Astrocyte (in vitro differentiated cells and primary cell): ENCODE measurements around the gene CLN3. TPM values are rescaled to one million over a fixed set of nuclear protein-coding genes. Genes with fewer than 3 reads are reported as not detected.

ENCODE experiments used
- DNase-seq: peaks from one replicate; pipeline ENCODE4 v3.0.0-alpha.2; 2010; ENCODE audit warnings: low read depth
- FAIRE-seq: peaks from 2 replicates; lab custom pipeline; 2011; peaks lifted over from hg19 to GRCh38; lab: Jason Lieb, UNC
- H2AFZ ChIP-seq: 2 replicates; pipeline ENCODE4 v1.6.0; 2012; ENCODE audit warnings: low read depth, low read length, inconsistent platforms
- H3K27ac ChIP-seq: 2 replicates; pipeline ENCODE4 v1.5.1; 2011; ENCODE audit warnings: low read depth, low read length, inconsistent platforms
- H3K27me3 ChIP-seq: 2 replicates; pipeline ENCODE4 v1.6.0; 2011; ENCODE audit warnings: low read length, inconsistent platforms; ENCODE audit not compliant: insufficient read depth
- H3K36me3 ChIP-seq: 2 replicates; pipeline ENCODE4 v1.5.1; 2011; ENCODE audit warnings: low read length, inconsistent platforms; ENCODE audit not compliant: insufficient read depth
- H3K4me1 ChIP-seq: 2 replicates; pipeline ENCODE4 v1.5.1; 2011; ENCODE audit warnings: low read length, inconsistent platforms; ENCODE audit not compliant: insufficient read depth
- H3K4me2 ChIP-seq: 2 replicates; pipeline ENCODE4 v1.6.0; 2012; ENCODE audit warnings: low read length, inconsistent platforms
- H3K4me3 ChIP-seq: 2 replicates; pipeline ENCODE4 v1.5.1; 2011; ENCODE audit warnings: low read depth, mild to moderate bottlenecking, low read length, inconsistent platforms; ENCODE audit not compliant: insufficient read depth
- H3K79me2 ChIP-seq: 2 replicates; pipeline ENCODE4 v1.6.0; 2012; ENCODE audit warnings: mild to moderate bottlenecking, low read length, inconsistent platforms; ENCODE audit not compliant: insufficient read depth
- H3K9ac ChIP-seq: 2 replicates; pipeline ENCODE4 v1.6.0; 2012; ENCODE audit warnings: mild to moderate bottlenecking, low read length, inconsistent platforms
- H3K9me3 ChIP-seq: 2 replicates; pipeline ENCODE4 v1.5.1; 2012; ENCODE audit warnings: low read depth, mild to moderate bottlenecking, low read length, inconsistent platforms; ENCODE audit not compliant: insufficient read depth
- H4K20me1 ChIP-seq: 2 replicates; pipeline ENCODE4 v1.6.0; 2012; ENCODE audit warnings: low read length, inconsistent platforms; ENCODE audit not compliant: insufficient read depth
- H3K27ac Mint-ChIP-seq: one replicate; pipeline ENCODE4 v1.8.0; 2021; ENCODE audit warnings: mild to moderate bottlenecking, mixed read lengths; ENCODE audit not compliant: unreplicated experiment
- H3K27me3 Mint-ChIP-seq: one replicate; pipeline ENCODE4 v1.8.0; 2021; ENCODE audit warnings: low read depth, mixed read lengths; ENCODE audit not compliant: unreplicated experiment
- H3K36me3 Mint-ChIP-seq: one replicate; pipeline ENCODE4 v1.8.0; 2021; ENCODE audit warnings: low read depth, mixed read lengths; ENCODE audit not compliant: unreplicated experiment
- H3K4me1 Mint-ChIP-seq: one replicate; pipeline ENCODE4 v1.8.0; 2021; ENCODE audit warnings: low read depth, mixed read lengths; ENCODE audit not compliant: unreplicated experiment
- H3K4me3 Mint-ChIP-seq: one replicate; pipeline ENCODE4 v1.8.0; 2021; ENCODE audit warnings: mild to moderate bottlenecking, moderate library complexity, mixed read lengths; ENCODE audit not compliant: unreplicated experiment
- H3K9me3 Mint-ChIP-seq: one replicate; pipeline ENCODE4 v1.8.0; 2021; ENCODE audit warnings: mild to moderate bottlenecking, mixed read lengths; ENCODE audit not compliant: unreplicated experiment
- EZH2 ChIP-seq: IDR thresholded peaks from 2 replicates; pipeline ENCODE4 v1.6.1; 2012; ENCODE audit warnings: mild to moderate bottlenecking, low read length, inconsistent platforms; ENCODE audit not compliant: insufficient read depth
- total RNA-seq: library from RNA; stranded (reverse); gene quantifications from 2 replicates; pipeline ENCODE4 v1.2.1, GENCODE V29; 2021
- TF ChIP-seq, protein P1 (sequence below): IDR thresholded peaks from 2 replicates; pipeline ENCODE4 v1.5.1; 2011; ENCODE audit warnings: low read depth, mild to moderate bottlenecking, inconsistent platforms, low read length, moderate library complexity; ENCODE audit not compliant: insufficient read depth

Gene CLN3
- total RNA-seq, 1 donor from 2014 or later: 26.0 TPM

DNA sequence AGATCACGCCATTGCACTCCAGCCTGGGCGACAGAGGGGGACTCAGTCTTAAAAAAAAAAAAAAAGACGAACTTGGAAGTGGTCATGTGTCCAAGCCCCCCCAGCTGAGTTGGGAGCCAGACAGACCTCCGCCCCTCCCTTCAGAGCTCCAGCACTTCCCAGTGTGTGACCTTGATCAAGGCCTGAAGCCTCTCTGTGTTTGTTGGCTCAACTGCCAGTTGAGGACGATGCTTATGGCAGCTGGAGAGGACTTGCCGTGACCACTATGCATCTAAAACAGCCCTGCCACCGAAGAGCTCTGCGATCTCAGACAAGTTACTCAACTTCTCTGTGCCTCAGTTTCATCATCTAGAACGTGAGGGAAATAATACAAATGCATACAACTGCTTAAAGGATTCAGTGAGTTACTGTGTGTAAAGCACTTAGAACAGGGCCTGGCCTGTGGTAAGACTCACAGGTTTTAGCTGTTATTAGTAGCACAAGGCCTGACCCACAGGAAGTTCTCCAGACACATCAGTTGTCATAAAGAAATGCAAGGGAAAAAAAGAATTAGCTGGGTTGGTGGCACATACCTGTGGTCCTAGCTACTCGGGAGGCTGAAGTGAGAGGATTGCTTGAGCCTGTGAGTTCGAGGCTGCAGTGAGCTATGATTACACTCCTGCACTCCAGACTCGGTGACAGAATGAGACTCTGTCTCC lies 21.8 kb upstream of the CLN3 start:
- no peak for FAIRE-seq
- no peaks in the 10 kb centered on the region for H4K20me1 ChIP-seq
- no peaks in the 10 kb centered on the region for H3K79me2 ChIP-seq
- H3K27ac Mint-ChIP-seq: peak overlapping the region; percentile 79
- no peaks in the 10 kb centered on the region for H3K27me3 Mint-ChIP-seq
- no peaks in the 10 kb centered on the region for H3K36me3 ChIP-seq
- no peaks in the 10 kb centered on the region for H3K9me3 ChIP-seq
- H3K4me1 ChIP-seq: peaks cover 2% of the 10 kb centered on the region
- no peak for TF ChIP-seq EZH2
- TF ChIP-seq, protein P1, sequence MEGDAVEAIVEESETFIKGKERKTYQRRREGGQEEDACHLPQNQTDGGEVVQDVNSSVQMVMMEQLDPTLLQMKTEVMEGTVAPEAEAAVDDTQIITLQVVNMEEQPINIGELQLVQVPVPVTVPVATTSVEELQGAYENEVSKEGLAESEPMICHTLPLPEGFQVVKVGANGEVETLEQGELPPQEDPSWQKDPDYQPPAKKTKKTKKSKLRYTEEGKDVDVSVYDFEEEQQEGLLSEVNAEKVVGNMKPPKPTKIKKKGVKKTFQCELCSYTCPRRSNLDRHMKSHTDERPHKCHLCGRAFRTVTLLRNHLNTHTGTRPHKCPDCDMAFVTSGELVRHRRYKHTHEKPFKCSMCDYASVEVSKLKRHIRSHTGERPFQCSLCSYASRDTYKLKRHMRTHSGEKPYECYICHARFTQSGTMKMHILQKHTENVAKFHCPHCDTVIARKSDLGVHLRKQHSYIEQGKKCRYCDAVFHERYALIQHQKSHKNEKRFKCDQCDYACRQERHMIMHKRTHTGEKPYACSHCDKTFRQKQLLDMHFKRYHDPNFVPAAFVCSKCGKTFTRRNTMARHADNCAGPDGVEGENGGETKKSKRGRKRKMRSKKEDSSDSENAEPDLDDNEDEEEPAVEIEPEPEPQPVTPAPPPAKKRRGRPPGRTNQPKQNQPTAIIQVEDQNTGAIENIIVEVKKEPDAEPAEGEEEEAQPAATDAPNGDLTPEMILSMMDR: no peak
- H3K4me3 Mint-ChIP-seq: no peak overlapping the region
- no peak overlapping the region for H3K4me3 ChIP-seq
- peaks cover 4% of the 10 kb centered on the region for H3K4me1 Mint-ChIP-seq
- H3K27ac ChIP-seq: no peak overlapping the region
- H3K4me2 ChIP-seq: no peak overlapping the region
- H3K9me3 Mint-ChIP-seq: no peaks in the 10 kb centered on the region
- peak; percentile 58 for DNase-seq
- H2AFZ ChIP-seq: peak overlapping the region; percentile 69
- H3K27me3 ChIP-seq: no peaks in the 10 kb centered on the region
- H3K9ac ChIP-seq: no peak overlapping the region
- H3K36me3 Mint-ChIP-seq: no peaks in the 10 kb centered on the region

DNA sequence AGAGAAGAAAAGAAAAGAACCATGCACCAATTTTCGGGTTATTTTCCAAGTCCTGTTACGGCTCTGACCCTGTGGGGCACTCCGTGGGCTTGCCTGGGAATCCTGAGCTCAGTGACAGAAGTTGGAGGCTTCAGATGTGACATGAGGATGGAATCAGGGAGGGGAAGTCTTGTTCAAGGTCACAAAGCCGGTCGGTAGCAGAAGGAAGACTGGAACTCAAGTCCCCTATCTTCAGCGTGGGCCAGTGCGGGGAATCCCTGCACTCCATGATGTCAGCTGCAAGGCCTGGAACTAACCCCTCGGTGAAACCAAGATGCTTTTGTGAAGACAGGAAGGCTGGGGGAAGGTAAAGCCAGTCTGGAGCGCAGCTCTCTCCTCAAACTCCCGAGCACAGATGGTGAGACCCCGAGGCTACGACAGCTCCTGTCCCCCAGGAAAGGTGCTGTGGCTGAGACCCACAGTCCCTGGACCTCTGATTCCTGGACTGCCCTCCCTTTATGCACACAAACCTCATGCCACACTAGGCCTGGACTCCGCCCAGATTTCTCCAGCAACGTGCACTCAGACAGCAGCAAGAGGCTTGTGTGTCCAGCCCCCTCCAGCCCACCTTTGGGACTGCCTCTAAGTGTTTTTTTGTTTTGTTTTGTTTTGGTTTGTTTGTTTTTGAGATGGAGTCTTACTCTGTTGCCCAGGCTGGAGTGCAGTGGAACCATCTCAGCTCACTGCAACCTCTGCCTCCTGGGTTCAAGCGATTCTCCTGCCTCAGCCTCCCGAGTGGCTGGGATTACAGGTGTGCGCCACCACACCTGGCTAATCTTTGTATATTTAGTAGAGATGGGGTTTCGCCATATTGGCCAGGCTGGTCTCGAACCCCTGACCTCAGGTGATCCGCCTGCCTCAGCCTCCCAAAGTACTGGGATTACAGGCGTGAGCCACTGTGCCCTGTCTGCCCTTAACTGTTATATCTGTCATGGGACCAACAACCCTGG lies 20.2 kb upstream of the CLN3 start:
- Mint-ChIP-seq H3K9me3 (no peaks in the 10 kb centered on the region), H3K4me3 (no peak overlapping the region)
- H3K27me3 ChIP-seq: no peaks in the 10 kb centered on the region

More for the DNA sequence above, 20.2 kb upstream of the CLN3 start:
- no peaks in the 10 kb centered on the region for H3K9me3 ChIP-seq
- no peaks in the 10 kb centered on the region for H3K36me3 ChIP-seq
- no peak overlapping the region for H3K9ac ChIP-seq
- no peak for DNase-seq
- Mint-ChIP-seq H3K27me3 (peaks cover 2% of the 10 kb centered on the region), H3K36me3 (no peaks in the 10 kb centered on the region), H3K27ac (peak overlapping the region; percentile 58), H3K4me1 (peaks cover 4% of the 10 kb centered on the region)
- TF ChIP-seq, protein P1: no peak
- TF ChIP-seq EZH2: no peak
- no peaks in the 10 kb centered on the region for H3K79me2 ChIP-seq
- H3K4me1 ChIP-seq: peaks cover 2% of the 10 kb centered on the region
- FAIRE-seq: no peak
- no peak overlapping the region for H3K27ac ChIP-seq
- H3K4me3 ChIP-seq: no peak overlapping the region
- H3K4me2 ChIP-seq: no peak overlapping the region
- no peaks in the 10 kb centered on the region for H4K20me1 ChIP-seq
- H2AFZ ChIP-seq: no peak overlapping the region
